Measurements from ENCODE around the gene GDPGP1.
A peak's percentile ranks its signal among the peaks of the same experiment; 100 is the strongest.

The GDPGP1 gene

DNA sequence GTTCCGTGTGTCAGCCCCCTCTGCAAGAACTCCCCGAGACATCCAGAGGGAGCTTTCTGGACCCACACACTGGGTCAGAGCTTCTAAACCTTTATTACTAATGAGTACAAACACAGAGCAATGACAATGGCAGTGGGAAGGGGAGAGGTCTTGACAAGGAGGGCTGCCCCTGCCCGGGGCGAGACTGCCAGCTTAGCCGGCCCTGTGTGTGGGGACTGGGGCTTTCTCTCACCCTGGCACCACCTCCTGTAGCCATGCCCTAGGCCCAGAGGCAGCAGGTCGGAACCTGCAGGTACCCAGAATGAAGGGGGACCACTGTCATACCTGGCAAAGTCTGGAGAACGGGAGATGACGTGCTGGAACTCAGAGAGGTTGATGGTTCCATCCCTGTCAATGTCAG, 3.4 kb upstream of the GDPGP1 start:
- Histone ChIP-seq H3K36me3 (ENCODE audit: insufficient read depth) (no peaks in the 10 kb centered on the region), H4K20me1 (ENCODE audit: insufficient read depth) (no peaks in the 10 kb centered on the region), H3K27ac (no peak overlapping the region), H3K79me2 (ENCODE audit: insufficient read depth, low read depth) (no peaks in the 10 kb centered on the region), H3K4me3 (IDR thresholded peaks at IDR 0.05; ENCODE audit: insufficient read depth, low read depth, low read length) (no peak overlapping the region), H2AFZ (ENCODE audit: low read depth) (no peak overlapping the region), H3K9ac (no peak overlapping the region), H3K4me1 (ENCODE audit: low read depth, poor library complexity, severe bottlenecking) (peaks cover 16% of the 10 kb centered on the region), H3K27me3 (ENCODE audit: insufficient read depth, low read depth) (no peaks in the 10 kb centered on the region), H3K4me2 (no peak overlapping the region)
- TF ChIP-seq, protein P1, sequence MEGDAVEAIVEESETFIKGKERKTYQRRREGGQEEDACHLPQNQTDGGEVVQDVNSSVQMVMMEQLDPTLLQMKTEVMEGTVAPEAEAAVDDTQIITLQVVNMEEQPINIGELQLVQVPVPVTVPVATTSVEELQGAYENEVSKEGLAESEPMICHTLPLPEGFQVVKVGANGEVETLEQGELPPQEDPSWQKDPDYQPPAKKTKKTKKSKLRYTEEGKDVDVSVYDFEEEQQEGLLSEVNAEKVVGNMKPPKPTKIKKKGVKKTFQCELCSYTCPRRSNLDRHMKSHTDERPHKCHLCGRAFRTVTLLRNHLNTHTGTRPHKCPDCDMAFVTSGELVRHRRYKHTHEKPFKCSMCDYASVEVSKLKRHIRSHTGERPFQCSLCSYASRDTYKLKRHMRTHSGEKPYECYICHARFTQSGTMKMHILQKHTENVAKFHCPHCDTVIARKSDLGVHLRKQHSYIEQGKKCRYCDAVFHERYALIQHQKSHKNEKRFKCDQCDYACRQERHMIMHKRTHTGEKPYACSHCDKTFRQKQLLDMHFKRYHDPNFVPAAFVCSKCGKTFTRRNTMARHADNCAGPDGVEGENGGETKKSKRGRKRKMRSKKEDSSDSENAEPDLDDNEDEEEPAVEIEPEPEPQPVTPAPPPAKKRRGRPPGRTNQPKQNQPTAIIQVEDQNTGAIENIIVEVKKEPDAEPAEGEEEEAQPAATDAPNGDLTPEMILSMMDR (conservative IDR thresholded peaks at IDR 0.05; ENCODE audit: low read depth, low read length): no peak

GRCh38 chr15:90231028-90232017, 2.7 kb upstream of the GDPGP1 start:
- H3K27me3 ChIP-seq (ENCODE audit: insufficient read depth, low read depth): no peaks in the 10 kb centered on the region
- H3K27ac ChIP-seq: no peak overlapping the region
- no peak overlapping the region for H3K4me2 ChIP-seq
- H2AFZ ChIP-seq (ENCODE audit: low read depth): no peak overlapping the region
- H3K36me3 ChIP-seq (ENCODE audit: insufficient read depth): no peaks in the 10 kb centered on the region
- no peak overlapping the region for H3K4me3 ChIP-seq (IDR thresholded peaks at IDR 0.05; ENCODE audit: insufficient read depth, low read depth, low read length)
- TF ChIP-seq, protein P1 (conservative IDR thresholded peaks at IDR 0.05; ENCODE audit: low read depth, low read length): no peak
- H4K20me1 ChIP-seq (ENCODE audit: insufficient read depth): no peaks in the 10 kb centered on the region
- H3K79me2 ChIP-seq (ENCODE audit: insufficient read depth, low read depth): no peaks in the 10 kb centered on the region
- H3K9ac ChIP-seq: no peak overlapping the region
- H3K4me1 ChIP-seq (ENCODE audit: low read depth, poor library complexity, severe bottlenecking): peaks cover 16% of the 10 kb centered on the region

GRCh38 chr15:90232196-90232595, 1.8 kb upstream of the GDPGP1 start:
- TF ChIP-seq, protein P1 (conservative IDR thresholded peaks at IDR 0.05; ENCODE audit: low read depth, low read length): no peak
- no peaks in the 10 kb centered on the region for H4K20me1 ChIP-seq (ENCODE audit: insufficient read depth)
- H3K36me3 ChIP-seq (ENCODE audit: insufficient read depth): no peaks in the 10 kb centered on the region
- no peak overlapping the region for H3K9ac ChIP-seq
- no peaks in the 10 kb centered on the region for H3K79me2 ChIP-seq (ENCODE audit: insufficient read depth, low read depth)
- H3K4me2 ChIP-seq: peak overlapping the region; percentile 61; the same call in 1 of the 2 replicates
- H3K4me3 ChIP-seq (IDR thresholded peaks at IDR 0.05; ENCODE audit: insufficient read depth, low read depth, low read length): no peak overlapping the region
- H3K27ac ChIP-seq: no peak overlapping the region
- H3K4me1 ChIP-seq (ENCODE audit: low read depth, poor library complexity, severe bottlenecking): peaks cover 16% of the 10 kb centered on the region
- H2AFZ ChIP-seq (ENCODE audit: low read depth): no peak overlapping the region
- H3K27me3 ChIP-seq (ENCODE audit: insufficient read depth, low read depth): no peaks in the 10 kb centered on the region

DNA sequence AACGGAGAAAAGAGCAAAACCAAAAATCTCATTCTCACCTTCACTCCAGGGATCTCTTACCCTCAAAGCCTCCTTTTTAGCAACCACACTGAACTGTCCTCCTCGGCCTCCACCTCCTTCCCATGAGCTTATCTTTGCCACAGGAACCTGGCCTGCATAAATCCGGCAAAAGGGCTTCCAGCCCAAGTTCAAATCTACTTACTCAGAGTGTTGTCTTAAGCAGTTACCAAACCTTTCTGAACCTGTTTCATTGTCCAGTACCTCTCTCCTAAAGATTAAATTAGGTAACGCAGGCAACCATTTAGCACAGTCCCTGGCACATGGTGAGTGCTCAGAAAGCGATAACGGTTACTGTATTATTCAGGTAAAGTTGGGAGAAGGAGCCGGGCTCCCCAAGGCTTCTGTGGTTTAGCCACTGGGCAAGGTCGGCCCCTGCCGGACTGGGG, 1.0 kb upstream of the GDPGP1 start:
- H3K4me2 ChIP-seq: peak overlapping the region; percentile 61
- no peaks in the 10 kb centered on the region for H3K27me3 ChIP-seq (ENCODE audit: insufficient read depth, low read depth)
- peaks cover 16% of the 10 kb centered on the region for H3K4me1 ChIP-seq (ENCODE audit: low read depth, poor library complexity, severe bottlenecking)
- no peaks in the 10 kb centered on the region for H3K79me2 ChIP-seq (ENCODE audit: insufficient read depth, low read depth)
- TF ChIP-seq, protein P1 (conservative IDR thresholded peaks at IDR 0.05; ENCODE audit: low read depth, low read length): no peak
- peak overlapping the region; percentile 61; the same call in 1 of the 2 replicates for H3K9ac ChIP-seq
- H3K4me3 ChIP-seq (IDR thresholded peaks at IDR 0.05; ENCODE audit: insufficient read depth, low read depth, low read length): no peak overlapping the region
- peak overlapping the region; percentile 78 for H2AFZ ChIP-seq (ENCODE audit: low read depth)
- H3K36me3 ChIP-seq (ENCODE audit: insufficient read depth): no peaks in the 10 kb centered on the region
- H3K27ac ChIP-seq: peak overlapping the region; percentile 58
- no peaks in the 10 kb centered on the region for H4K20me1 ChIP-seq (ENCODE audit: insufficient read depth)
